ENCODE results near the gene ABCC1.
A peak's percentile ranks its signal among the peaks of the same experiment; 100 is the strongest.
"Not testable (repeated sequence)": the region's sequence is repeated elsewhere in the genome, so short reads cannot be mapped to it uniquely, and the experiment has no call there.

Gene ABCC1

GRCh38 chr16:15928261-15929104 is 20.9 kb upstream of the ABCC1 start:
- H3K27ac ChIP-seq, result no peak overlapping the region

GRCh38 chr16:15932939-15933338 is 16.5 kb upstream of the ABCC1 start:
- no peak overlapping the region for H3K27ac ChIP-seq
- TF ChIP-seq CTCF (IDR thresholded peaks at IDR 0.05) (no peak), ZFX (IDR thresholded peaks at IDR 0.05; ENCODE audit: borderline replicate concordance) (no peak)

More at GRCh38 chr16:15928261-15929104, 20.9 kb upstream of the ABCC1 start:
- TF ChIP-seq ZFX (IDR thresholded peaks at IDR 0.05; ENCODE audit: borderline replicate concordance) (no peak), CTCF (IDR thresholded peaks at IDR 0.05) (no peak)

GRCh38 chr16:15933781-15934180 is 15.6 kb upstream of the ABCC1 start:
- TF ChIP-seq CTCF (IDR thresholded peaks at IDR 0.05), result no peak
- no peak for TF ChIP-seq ZFX (IDR thresholded peaks at IDR 0.05; ENCODE audit: borderline replicate concordance)
- no peak overlapping the region for H3K27ac ChIP-seq

GRCh38 chr16:15934991-15935390 is 14.4 kb upstream of the ABCC1 start:
- TF ChIP-seq ZFX (IDR thresholded peaks at IDR 0.05; ENCODE audit: borderline replicate concordance), result no peak
- no peak for TF ChIP-seq CTCF (IDR thresholded peaks at IDR 0.05)
- no peak overlapping the region for H3K27ac ChIP-seq

- not testable (repeated sequence) for H3K27ac ChIP-seq
Measured at GRCh38 chr16:15936809-15937208, 12.6 kb upstream of the ABCC1 start.

- H3K27ac ChIP-seq, result no peak overlapping the region
- TF ChIP-seq ZFX (IDR thresholded peaks at IDR 0.05; ENCODE audit: borderline replicate concordance) (no peak), CTCF (IDR thresholded peaks at IDR 0.05) (no peak)
Measured at GRCh38 chr16:15942931-15943690, 6.3 kb upstream of the ABCC1 start.

- peak overlapping the region; percentile 78 for H3K27ac ChIP-seq
- TF ChIP-seq CTCF (IDR thresholded peaks at IDR 0.05) (no peak), ZFX (IDR thresholded peaks at IDR 0.05; ENCODE audit: borderline replicate concordance) (no peak)
Measured at GRCh38 chr16:15946257-15947044, 3.0 kb upstream of the ABCC1 start.

Data from 22Rv1 (cell line).